Stimulated activated CD8-positive, alpha-beta memory T cell treated with anti-CD3 and anti-CD28 coated beads, Interleukin-12 subunit alpha, Interleukin-12 subunit beta, amount 100 ng/mL, for 24 hours (primary cell): ENCODE data around the gene WDR33.

Experiments
- DNase-seq: peaks from one replicate; pipeline ENCODE4 v3.0.0-alpha.2; 2020; ENCODE audit errors: extremely low read depth

WDR33 gene

DNA sequence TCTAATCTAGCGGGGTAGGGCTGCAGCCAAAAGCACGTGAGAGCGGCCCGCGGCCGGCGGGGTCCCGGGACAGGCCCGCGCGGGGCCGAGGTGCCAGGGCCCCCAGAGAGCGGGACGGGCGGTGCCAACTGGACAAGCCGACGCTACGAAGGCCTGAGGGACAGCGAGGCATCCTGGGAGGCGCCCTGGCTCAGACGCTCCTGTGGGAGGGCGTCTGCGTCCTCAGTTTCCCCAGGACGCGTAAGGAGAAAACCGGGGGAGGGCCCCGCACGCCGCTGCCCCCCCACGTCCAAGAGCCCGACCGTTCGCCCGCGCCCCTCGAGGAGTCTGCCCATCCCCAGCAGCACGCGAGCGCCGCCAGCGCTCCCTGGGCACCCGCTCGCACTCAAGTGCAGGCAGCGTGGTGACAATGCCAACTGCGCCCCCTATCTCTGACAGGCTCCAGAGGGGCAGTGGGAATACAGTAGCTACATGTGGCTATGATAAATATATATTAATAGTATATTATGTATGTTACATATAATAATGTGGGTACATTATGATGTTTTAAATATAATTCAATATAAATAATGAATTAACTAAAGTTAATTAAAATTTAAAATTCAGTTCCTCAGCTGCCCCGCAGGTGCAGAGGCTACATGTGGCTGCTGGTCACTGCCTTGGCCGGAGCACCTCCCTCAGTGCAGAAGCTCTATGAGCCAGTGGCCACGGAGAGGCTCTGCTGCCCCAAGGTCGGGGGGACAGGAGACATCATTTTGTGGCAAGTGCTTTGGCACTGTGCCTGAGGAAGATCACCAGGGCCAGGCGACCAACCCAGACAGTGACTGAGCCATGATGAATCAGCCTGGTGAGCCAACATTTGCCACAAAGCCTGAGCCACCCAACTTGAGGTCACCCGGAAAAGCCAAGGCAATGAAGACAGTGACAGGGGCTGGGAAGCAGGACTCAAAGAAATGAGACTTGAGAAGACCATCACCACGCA is 115.2 kb downstream of the WDR33 start:
- DNase-seq, result no peak

DNA sequence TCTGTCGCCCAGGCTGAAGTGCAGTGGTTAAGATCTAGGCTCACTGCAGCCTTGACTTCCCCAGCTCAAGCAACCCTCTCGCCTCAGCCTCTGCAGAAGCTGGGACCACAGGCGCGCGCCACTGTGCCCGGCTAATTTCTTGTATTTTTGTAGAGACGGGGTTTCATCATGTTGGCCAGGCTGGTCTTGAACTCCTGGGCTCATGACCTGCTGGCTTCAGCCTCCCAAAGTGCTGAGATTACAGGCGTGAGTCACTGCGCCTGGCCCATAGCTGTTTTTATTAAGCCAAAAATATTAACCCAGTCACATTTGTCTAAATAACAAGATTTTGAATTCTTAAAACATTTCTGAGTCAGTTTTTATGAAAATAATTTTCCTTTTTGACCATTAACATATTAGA is 116.0 kb downstream of the WDR33 start:
- DNase-seq, result no peak

DNA sequence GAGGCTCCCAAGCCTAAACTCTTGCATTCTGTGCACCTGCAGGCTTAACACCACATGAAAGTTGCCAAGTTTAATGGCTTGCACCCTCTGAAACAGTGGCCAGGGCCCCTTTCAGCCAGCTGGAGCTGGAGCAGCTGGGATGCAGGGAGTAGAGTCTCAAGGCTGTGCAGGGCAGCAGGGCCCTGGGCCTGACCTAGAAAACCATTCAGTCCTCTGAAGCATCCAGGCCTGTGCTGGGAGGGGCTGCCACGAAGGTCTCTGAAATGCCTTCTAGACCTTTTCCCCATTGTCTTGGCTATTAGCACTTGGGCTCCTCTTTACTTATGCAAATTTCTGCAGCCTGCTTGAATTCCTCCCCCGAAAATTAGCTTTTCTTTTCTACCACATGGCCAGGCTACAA is 120.3 kb downstream of the WDR33 start:
- no peak for DNase-seq

DNA sequence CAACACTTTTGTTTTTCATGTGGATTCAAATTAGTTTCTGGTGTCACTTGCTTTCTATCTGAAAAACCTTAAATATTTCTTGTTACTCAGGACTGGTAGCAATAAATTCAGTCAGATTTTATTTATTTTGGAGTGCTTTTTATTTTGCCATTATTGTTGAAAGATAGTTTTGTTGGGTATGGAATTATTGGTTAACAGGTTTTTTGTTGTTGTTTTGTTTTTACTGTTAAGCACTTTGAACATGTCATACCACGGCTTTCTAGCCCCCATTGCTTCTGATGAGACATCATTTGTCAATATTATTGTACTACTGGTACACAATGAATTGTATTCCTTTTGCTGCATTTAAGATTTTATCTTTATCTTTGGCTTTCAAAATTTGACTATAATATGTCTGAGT is 122.6 kb downstream of the WDR33 start:
- no peak for DNase-seq

DNA sequence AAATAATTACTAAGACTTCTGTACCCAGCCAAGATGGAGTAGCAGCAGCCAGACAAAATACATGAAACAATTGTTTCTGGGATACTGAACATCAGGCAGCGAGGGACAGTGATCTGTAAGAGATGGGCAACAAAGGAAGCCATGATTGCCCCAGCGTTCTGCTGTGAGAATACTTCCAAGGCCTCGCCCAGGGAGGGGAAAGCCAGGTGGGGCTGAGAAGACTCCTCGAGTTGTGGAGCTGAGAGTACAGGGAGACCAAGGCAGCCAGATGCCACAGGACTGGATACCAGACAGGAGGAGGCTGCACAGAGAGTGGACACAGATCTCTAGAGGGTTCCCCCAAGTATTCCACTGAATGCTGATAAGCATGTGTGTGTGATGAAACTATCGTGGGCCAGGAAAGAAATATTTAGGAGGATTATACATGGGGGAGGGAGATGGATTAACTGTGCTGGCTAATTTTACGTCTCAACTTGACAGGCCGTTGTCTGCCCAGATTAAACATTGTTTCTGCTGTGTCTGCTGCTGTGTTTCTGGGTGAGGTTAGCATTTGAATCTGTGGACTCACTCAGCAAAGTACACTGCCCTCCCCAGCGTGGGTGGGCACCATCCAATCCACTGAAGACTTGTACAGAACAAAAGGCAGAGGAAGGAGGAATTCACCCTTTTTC is 125.4 kb downstream of the WDR33 start:
- no peak for DNase-seq

DNA sequence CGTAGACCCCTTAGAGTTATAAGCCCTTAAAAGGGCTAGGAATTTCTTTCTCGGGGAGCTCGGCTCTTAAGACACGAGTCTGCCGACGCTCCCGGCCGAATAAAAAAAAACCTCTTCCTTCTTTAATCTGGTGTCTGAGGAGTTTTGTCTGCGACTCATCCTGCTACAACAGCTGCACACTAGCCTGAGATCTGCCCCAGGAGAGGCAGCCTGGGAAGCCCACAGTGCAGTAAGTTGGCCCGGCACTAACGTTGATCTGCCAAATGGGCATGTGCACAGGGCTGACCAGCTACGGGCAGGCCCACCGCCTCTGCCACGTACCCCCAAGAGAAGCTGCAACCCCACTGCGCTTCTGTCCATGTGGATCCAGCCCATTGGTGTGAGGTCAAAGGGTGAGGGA is 127.2 kb downstream of the WDR33 start:
- DNase-seq, result no peak

DNA sequence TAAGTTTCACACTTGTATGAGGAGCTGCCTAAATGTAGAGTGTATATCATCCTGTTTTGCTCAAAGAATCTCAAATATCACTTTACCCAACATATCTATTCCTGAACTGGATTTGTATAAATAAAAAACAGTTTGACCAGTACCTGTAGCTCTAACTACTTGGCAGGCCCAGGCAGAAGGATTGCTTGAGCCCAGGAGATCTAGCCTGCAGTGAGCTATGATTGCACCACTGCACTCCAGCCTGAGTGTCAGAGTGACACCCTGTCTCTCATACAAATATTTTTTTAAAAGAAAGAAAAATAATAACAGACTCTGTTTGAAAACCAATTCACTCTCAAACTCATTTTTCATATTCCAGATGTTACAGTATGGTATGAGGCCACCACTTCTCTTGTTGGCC is 127.9 kb downstream of the WDR33 start:
- no peak for DNase-seq

DNA sequence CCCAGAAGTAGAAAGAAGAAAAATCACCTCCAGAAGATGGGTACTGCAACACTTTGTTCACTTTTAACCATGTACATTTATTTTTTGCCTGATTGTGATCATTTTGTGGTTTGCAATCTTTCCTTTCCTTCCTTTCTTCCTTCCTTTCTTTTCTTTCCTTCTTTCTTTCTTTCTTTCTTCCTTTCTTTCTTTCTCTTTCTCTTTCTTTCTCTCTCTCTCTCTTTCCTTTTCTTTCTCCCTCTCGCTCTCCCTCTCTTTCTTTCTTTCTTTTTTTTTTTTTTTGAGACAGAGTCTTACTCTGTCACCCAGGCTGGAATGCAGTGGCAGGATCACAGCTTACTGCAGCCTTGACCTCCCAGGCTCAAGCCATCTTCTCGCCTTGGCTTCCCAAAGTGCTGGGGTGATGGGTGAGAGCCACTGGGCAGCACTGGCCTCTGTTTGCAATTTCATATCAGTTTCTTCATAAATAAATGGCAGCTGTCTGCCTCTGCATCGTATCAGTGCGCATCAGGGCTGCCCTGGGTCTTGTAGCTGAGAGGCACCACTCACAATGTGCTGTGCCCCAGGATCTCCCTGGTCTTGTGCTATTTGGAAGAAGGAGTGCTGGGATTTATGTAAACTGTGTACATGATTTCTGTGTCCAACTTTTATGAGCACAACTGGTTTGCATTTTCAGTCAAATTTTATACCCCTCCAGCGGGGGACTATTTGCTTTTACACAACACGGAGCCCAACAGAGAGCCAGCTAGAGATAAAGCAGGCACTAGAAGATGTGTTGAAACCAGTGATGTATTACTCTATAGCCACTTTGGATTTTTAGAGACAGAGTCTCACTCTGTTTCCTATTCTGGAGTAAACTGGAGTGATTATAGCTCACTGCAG is 128.8 kb downstream of the WDR33 start:
- DNase-seq, result no peak

DNA sequence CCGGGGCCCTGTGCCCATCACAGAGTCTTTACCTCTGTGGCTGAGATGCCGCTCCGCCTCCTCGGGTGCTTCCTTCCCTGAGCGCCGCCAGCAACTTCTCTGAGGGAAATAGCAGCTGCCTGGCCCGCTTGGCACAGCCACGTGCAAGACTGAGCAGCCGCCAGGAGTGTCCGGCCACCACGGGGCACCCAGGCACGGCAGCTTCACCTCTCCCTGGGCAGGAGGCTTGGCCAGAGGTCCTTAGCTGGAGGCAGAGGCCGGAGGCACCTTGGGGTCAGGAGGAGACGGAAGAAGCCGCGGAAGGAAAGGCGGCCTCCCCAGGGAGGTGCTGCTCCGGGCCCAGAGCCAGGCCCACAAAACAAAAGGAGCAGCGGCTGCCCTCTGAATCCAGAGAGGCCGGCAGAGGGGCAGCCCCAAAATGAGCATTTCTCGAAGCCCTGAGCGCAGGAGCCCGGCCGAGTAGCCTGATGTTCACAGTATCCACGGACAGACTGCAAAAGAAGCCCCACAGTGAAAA is 129.6 kb downstream of the WDR33 start:
- no peak for DNase-seq

DNA sequence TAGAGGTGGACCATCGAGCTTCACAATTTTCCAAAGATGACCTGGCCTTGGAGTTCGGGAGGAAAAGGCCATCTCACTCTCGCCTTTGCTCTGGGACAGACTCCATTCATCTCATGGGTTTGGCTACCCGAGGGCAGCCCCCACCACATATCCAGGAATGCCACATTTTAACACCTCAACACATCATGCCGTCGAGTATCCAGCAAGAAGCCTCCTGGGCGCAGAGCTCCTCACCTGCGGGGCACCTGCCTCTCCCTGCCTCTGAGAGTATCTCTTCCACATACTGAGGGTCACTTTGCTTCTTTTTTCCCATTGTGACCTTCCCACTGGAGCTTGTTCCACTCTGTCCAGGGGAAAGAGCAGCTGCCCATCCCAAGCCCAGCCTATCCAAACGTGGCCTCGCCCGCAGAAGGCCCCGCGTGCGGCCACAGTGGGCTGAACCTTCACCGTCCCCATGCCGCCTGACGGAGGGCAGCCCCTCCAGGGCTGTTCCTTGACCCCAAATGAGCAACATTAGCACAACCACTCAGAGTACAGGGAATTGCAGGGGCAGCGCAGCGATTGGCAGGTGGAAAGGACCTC is 130.2 kb downstream of the WDR33 start:
- DNase-seq, result no peak

DNA sequence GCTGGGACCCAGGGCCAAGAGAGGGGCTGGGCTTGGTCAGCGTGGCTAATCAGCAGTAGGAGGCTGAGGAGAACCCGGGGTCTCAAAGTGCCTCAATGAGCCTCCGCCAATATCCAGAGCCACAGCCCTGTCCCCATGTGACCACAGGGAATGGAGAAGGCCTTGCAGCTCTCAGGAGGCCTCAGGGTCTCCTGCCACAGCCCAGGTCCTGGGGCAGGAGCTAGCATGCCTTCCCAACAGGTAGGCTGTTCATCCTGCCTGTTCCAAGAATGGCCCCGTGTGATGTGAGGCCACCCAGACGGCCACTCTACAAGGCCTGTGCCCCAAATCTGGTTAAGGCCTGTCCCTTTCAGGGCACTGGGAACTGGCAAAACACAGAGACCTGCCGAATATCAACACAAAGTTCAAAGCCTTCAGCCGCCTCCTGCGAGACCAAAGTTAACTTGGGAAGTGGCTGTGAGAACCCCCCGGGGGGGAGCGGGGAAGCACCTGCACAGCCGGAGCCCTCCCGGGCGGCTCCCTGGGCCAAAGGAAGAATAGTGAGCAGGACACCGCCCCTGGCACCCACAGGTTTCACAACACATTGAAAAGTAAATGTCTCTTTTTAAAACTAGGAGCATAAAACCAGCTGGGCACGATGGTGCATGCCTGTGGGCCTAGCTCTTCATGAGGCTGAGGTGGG is 131.2 kb downstream of the WDR33 start:
- no peak for DNase-seq

DNA sequence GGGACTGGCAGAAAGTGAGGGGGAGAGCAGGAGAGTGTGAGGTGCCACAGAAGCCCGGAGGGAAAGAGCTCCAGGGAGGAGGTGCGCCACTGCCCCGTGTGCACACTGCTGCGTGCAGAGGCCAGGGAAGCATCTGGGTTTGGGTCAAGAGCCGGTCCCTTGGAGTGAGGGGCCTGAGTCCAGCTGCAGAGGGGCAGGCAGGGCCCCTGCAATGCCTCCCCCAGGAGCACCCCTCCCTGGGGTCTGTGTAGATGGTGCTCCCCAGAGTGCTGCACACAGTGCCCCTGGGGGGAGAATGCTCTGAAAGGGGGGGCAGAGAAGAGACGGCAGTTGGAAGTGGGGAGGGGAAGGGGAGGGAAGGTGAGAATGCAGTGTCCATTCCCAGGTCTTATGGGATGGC is 132.0 kb downstream of the WDR33 start:
- no peak for DNase-seq

DNA sequence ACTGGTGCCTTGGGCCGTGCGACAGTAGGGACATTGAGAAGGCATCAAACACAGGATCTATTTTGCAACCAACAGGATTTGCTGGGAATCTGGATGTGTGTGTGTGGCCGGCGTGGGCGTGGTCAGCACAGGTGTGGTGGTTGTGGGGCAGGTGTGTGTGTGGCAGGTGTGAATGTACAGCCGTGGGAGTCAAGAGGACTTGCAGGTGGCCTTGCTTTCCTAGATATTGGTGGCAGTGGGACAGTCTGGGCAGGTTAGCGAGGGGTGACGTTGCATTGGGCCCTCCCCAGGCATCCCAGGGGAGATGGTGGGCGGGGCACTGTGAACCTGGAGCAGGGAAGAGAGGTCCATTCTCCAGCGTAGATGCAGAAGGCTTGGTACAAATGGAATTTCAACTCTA is 132.4 kb downstream of the WDR33 start:
- DNase-seq, result no peak

DNA sequence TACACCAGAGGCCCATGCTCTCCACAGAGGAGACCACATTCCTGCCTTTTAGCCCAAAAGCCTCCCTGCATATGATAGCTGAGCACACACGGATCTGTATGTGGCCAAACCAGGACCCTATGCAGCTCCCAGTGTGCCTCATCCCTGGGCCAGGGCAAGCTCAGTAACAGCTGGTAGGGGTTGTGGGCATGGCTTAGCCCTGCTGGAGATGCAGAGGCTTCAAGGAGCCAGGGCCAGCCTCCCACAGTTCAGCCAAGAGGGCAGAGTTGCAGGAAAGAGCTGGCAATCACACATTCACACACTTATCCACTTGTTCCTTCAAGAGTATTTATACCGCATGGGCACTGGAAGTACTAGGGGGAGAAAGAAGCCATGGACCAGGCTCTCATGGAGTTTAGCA is 134.1 kb downstream of the WDR33 start:
- DNase-seq, result no peak

DNA sequence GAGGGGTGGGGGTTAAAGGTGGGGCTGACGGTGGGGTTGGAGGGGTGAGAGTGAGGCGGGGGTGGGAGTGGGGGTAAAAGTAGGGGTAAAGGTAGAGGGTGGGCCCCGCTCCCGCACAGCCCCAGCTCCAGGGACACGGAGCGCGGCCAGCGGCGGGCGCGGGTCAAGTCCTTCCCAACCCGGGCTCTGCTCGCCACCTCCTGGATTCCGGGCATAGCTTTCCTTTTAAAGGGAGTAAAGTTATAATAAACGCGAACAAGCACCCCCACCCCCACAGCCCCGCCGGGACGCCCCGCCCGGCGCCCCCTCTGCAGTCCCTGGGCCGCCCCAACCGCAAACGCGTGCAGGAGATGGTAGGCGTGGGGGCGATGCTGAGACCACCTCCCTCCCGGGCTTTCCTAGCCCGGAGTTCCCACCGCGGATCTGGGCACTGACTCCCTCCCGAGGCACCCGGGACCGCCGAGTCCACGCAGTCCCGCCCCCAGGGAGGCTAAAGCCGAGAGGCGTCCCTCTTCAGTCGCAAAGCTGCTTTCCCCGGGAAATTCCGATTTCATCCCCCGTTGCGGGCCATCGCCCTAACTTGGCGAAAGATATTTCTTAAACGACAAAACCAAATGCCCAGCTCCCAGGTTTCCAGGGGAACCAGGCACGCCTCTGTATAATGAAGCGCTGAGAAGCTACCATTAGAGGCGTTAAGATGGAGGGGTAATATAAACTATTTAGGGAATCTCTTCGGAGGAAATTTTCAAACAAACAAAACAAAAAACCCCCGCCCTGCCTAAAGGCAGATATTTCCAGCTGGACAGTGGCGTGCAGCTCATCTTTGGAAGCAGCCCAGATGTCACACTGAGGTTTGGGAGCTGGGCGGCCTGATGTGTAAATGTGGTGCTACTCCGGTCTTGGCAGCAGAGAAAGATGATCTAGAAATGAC is 135.4 kb downstream of the WDR33 start, which contains the start of gene LIMS2:
TSS of gene LIMS2 (minus strand) at position 200 of the 931 bp plus-strand sequence. CDS start 506 bp downstream, outside the sequence.
- no peak for DNase-seq

DNA sequence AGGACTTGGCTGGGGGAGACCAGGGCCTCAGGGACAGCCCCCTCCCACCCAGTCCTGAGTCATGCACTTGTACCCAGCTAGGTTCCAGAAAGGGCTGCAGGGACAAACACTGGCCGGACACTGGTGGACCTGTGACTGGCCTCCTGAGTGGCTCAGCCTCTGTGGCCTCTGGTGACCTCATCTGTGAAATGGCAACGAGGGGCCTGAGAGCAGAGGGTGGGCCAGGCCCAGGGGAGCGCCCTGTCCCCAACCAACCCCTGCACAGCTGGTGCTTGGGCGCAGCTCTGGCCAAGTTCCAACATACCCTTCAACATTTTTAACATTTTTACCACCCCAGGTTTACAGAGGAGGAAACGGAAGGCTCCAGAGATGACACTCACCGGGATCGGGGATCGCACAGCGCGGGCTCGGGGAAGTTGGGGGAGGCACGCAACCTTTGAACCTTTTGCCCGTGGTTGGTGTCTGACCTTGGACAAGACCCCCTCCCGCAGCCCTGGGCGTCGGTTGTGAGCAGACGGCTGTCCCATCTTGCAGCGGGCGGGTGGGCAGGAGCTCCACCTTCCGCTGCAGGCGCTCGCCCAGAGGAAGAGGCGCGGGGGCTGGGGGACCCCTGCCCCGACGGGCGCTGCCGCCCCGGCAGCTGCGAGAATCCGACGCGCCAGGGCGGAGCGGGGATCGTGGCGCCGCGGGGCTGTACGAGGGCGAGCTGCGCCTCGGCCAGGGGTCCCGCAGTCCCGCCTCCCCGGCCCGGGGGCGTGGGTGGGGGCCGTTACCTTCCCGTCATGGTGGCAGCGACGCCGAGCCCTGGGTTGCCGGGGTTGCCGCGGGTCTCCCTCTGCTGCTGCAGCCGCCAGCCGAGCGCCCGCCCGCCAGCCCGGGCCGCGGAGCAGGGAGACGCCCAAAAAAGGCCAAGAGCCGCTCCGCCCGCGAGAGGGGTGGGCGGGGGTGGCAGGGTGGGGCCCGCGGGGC is 136.4 kb downstream of the WDR33 start:
- no peak for DNase-seq

DNA sequence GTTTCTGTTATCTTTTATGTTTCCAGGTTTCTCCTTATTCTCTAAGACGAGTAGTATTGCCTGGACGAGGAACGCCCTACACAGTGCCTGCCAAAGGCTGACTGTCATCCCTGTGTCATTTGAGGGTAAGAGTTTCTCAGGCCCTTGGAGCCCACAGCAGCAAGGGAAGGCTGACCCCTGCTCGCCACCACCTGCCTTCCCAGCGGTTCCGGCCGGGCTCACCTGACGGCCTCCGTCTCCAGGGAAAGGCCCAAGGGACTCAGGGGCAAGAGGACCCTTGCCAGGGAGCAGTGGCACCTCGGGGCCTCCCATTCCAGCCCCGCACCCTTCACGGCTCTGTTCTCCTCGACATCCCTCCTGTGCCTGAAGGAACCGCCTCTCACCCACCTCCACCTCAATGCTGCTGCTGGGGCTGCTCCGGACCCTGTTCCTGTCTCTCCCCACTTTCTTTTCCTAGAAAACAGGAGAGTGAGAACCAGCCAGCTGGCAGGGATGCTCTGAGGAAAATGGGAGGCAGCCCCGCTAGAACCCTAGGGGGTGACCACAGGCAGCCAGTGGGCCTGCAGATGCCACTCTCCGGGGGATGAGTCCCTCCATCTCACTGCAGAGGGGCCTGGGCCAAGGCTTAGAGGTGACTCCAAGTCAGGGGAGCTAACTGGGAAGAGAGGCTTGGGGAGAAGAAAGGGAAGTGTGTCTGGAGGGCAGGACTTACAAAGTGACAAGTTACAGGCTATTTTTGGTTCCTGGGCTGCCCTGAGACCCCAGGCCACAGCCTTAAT is 137.5 kb downstream of the WDR33 start:
- no peak for DNase-seq
